Panc1 (cell line): ENCODE results near the gene MEAF6.
"Not testable (repeated sequence)": the region's sequence is repeated elsewhere in the genome, so short reads cannot be mapped to it uniquely, and the experiment has no call there.

ENCODE experiments used
- POLR2AphosphoS5 ChIP-seq: IDR thresholded peaks from 2 replicates; pipeline ENCODE4 v1.6.1; 2012; ENCODE audit warnings: mild to moderate bottlenecking, low read depth, low read length, moderate library complexity
- REST ChIP-seq, 2 experiments: IDR thresholded peaks; 2 replicates each; pipeline ENCODE4 v1.6.1; 2011 to 2012; ENCODE audit warnings: low read depth in 2 of 2, control low read depth in 1 of 2, low read length in 1 of 2, mild to moderate bottlenecking in 1 of 2, moderate library complexity in 1 of 2; ENCODE audit not compliant: insufficient read depth in 1 of 2
- SIN3A ChIP-seq: IDR thresholded peaks from 2 replicates; pipeline ENCODE4 v1.6.1; 2012; ENCODE audit warnings: low read depth, mild to moderate bottlenecking, low read length, moderate library complexity, borderline replicate concordance; ENCODE audit not compliant: insufficient read depth
- TCF7L2 ChIP-seq: IDR thresholded peaks from 2 replicates; pipeline ENCODE4 v1.6.1; 2011; ENCODE audit warnings: mild to moderate bottlenecking, low read depth, low read length, inconsistent platforms
- TF ChIP-seq, protein P1 (sequence below): fragments of 450-650 bp; IDR thresholded peaks from 2 replicates; pipeline ENCODE4 v1.5.1; 2017; ENCODE audit warnings: mild to moderate bottlenecking

DNA sequence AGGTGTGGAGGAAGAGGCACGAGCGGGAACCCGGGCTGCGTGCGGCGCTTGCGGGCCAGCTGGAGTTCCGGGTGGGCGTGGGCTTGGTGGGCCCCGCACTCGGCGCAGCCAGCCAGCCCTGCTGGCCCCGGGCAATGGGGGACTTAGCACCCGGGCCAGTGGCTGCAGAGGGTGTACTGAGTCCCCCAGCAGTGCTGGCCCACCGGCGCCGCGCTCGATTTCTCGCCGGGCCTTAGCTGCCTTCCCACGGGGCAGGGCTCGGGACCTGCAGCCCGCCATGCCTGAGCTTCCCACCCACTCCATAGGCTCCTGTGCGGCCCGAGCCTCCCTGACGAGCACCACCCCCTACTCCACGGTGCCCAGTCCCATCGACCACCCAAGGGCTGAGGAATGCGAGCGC is 3.7 kb upstream of the MEAF6 start:
- TF ChIP-seq, protein P1, sequence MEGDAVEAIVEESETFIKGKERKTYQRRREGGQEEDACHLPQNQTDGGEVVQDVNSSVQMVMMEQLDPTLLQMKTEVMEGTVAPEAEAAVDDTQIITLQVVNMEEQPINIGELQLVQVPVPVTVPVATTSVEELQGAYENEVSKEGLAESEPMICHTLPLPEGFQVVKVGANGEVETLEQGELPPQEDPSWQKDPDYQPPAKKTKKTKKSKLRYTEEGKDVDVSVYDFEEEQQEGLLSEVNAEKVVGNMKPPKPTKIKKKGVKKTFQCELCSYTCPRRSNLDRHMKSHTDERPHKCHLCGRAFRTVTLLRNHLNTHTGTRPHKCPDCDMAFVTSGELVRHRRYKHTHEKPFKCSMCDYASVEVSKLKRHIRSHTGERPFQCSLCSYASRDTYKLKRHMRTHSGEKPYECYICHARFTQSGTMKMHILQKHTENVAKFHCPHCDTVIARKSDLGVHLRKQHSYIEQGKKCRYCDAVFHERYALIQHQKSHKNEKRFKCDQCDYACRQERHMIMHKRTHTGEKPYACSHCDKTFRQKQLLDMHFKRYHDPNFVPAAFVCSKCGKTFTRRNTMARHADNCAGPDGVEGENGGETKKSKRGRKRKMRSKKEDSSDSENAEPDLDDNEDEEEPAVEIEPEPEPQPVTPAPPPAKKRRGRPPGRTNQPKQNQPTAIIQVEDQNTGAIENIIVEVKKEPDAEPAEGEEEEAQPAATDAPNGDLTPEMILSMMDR, result not testable (repeated sequence)
- not testable (repeated sequence) for TF ChIP-seq REST (IDR thresholded peaks at IDR 0.05; ENCODE audit: insufficient read depth in 1 of 2, low read depth in 2 of 2, low read length in 1 of 2); POLR2AphosphoS5; SIN3A; TCF7L2
